Measurements from ENCODE around the gene CALR. TPM values are rescaled to one million over a fixed set of nuclear protein-coding genes. Genes with fewer than 3 reads are reported as not detected.

CALR gene
- total and polyA plus RNA-seq, 4 donors, result 415 to 1,551 (median 801) TPM

GRCh38 chr19:12990853-12991252 lies 52.4 kb downstream of the CALR start:
- no peak overlapping the region for H3K9ac ChIP-seq (ENCODE audit: insufficient read depth in 1 of 2, low read length in 2 of 2)
- H3K27ac ChIP-seq (ENCODE audit: low read depth in 1 of 2, low read length in 1 of 2), result no peak overlapping the region
- H3K4me3 ChIP-seq, result no peak overlapping the region
- no peak for TF ChIP-seq CTCF (IDR thresholded peaks at IDR 0.05; ENCODE audit: control extremely low read depth, extremely low read depth)
- H3K27me3 ChIP-seq (ENCODE audit: control insufficient read depth in 3 of 3, insufficient read depth in 3 of 3, low read length in 2 of 3), result peaks cover 0 to 2% (median 0%) of the 10 kb centered on the region in 3 donors
- no peaks in the 10 kb centered on the region for H3K36me3 ChIP-seq (ENCODE audit: control insufficient read depth in 4 of 4, insufficient read depth in 4 of 4, low read length in 4 of 4)
- peaks cover 0 to 7% (median 5%) of the 10 kb centered on the region in 5 donors for H3K4me1 ChIP-seq (ENCODE audit: control insufficient read depth in 5 of 5, insufficient read depth in 5 of 5, low read length in 5 of 5)
- ATAC-seq (ENCODE audit: insufficient read depth, low FRiP score), result no peak
- peaks cover 0 to 2% (median 0%) of the 10 kb centered on the region in 4 donors for H3K9me3 ChIP-seq (ENCODE audit: control insufficient read depth in 4 of 4, insufficient read depth in 3 of 4, low read length in 3 of 4)
- DNase-seq, result no peak
- WGBS, 2 donors, result 74 to 81% methylated on average over 3 of the region's 3 CpGs

- H3K4me3 ChIP-seq, result no peak overlapping the region
- no peak for TF ChIP-seq CTCF (IDR thresholded peaks at IDR 0.05; ENCODE audit: control extremely low read depth, extremely low read depth)
- no peak overlapping the region for H3K9ac ChIP-seq (ENCODE audit: insufficient read depth in 1 of 2, low read length in 2 of 2)
- WGBS, 2 donors, result 96 to 98% methylated on average over 5 of the region's 5 CpGs
- DNase-seq (no peak), ATAC-seq (ENCODE audit: insufficient read depth, low FRiP score) (no peak)
- peaks cover 0 to 2% (median 0%) of the 10 kb centered on the region in 3 donors for H3K27me3 ChIP-seq (ENCODE audit: control insufficient read depth in 3 of 3, insufficient read depth in 3 of 3, low read length in 2 of 3)
- no peak overlapping the region for H3K27ac ChIP-seq (ENCODE audit: low read depth in 1 of 2, low read length in 1 of 2)
- no peaks in the 10 kb centered on the region for H3K36me3 ChIP-seq (ENCODE audit: control insufficient read depth in 4 of 4, insufficient read depth in 4 of 4, low read length in 4 of 4)
- H3K4me1 ChIP-seq (ENCODE audit: control insufficient read depth in 5 of 5, insufficient read depth in 5 of 5, low read length in 5 of 5), result peaks cover 0 to 8% (median 5%) of the 10 kb centered on the region in 5 donors
- peaks cover 0 to 2% (median 0%) of the 10 kb centered on the region in 4 donors for H3K9me3 ChIP-seq (ENCODE audit: control insufficient read depth in 4 of 4, insufficient read depth in 3 of 4, low read length in 3 of 4)
These were observed 52.9 kb downstream of the CALR start for GRCh38 chr19:12991296-12991695.

- DNase-seq (no peak), ATAC-seq (ENCODE audit: insufficient read depth, low FRiP score) (no peak)
- WGBS, 2 donors, result 97% methylated on average over 11 of the region's 11 CpGs
- TF ChIP-seq CTCF (IDR thresholded peaks at IDR 0.05; ENCODE audit: control extremely low read depth, extremely low read depth), result no peak
- Histone ChIP-seq H3K27me3 (ENCODE audit: control insufficient read depth in 3 of 3, insufficient read depth in 3 of 3, low read length in 2 of 3) (peaks cover 0 to 2% (median 0%) of the 10 kb centered on the region in 3 donors), H3K27ac (ENCODE audit: low read depth in 1 of 2, low read length in 1 of 2) (no peak overlapping the region), H3K9me3 (ENCODE audit: control insufficient read depth in 4 of 4, insufficient read depth in 3 of 4, low read length in 3 of 4) (peaks cover 0 to 2% (median 0%) of the 10 kb centered on the region in 4 donors), H3K9ac (ENCODE audit: insufficient read depth in 1 of 2, low read length in 2 of 2) (no peak overlapping the region), H3K4me3 (no peak overlapping the region), H3K4me1 (ENCODE audit: control insufficient read depth in 5 of 5, insufficient read depth in 5 of 5, low read length in 5 of 5) (peaks cover 0 to 17% (median 14%) of the 10 kb centered on the region in 5 donors), H3K36me3 (ENCODE audit: control insufficient read depth in 4 of 4, insufficient read depth in 4 of 4, low read length in 4 of 4) (no peaks in the 10 kb centered on the region)
These were observed 54.3 kb downstream of the CALR start for GRCh38 chr19:12992729-12993128.

- no peak for ATAC-seq (ENCODE audit: insufficient read depth, low FRiP score)
- WGBS, 2 donors, result 93 to 97% methylated on average over 7 of the region's 7 CpGs
- no peak for TF ChIP-seq CTCF (IDR thresholded peaks at IDR 0.05; ENCODE audit: control extremely low read depth, extremely low read depth)
- no peak overlapping the region for H3K4me3 ChIP-seq
- no peak for DNase-seq
- H3K9ac ChIP-seq (ENCODE audit: insufficient read depth in 1 of 2, low read length in 2 of 2), result no peak overlapping the region
- H3K4me1 ChIP-seq (ENCODE audit: control insufficient read depth in 5 of 5, insufficient read depth in 5 of 5, low read length in 5 of 5), result peaks cover 0 to 26% (median 18%) of the 10 kb centered on the region in 5 donors
- peaks cover 0 to 2% (median 0%) of the 10 kb centered on the region in 4 donors for H3K9me3 ChIP-seq (ENCODE audit: control insufficient read depth in 4 of 4, insufficient read depth in 3 of 4, low read length in 3 of 4)
- H3K36me3 ChIP-seq (ENCODE audit: control insufficient read depth in 4 of 4, insufficient read depth in 4 of 4, low read length in 4 of 4), result peaks cover 0 to 2% (median under 1%) of the 10 kb centered on the region in 4 donors
- H3K27ac ChIP-seq (ENCODE audit: low read depth in 1 of 2, low read length in 1 of 2), result no peak overlapping the region
- peaks cover 0 to 2% (median 0%) of the 10 kb centered on the region in 3 donors for H3K27me3 ChIP-seq (ENCODE audit: control insufficient read depth in 3 of 3, insufficient read depth in 3 of 3, low read length in 2 of 3)
These were observed 55.2 kb downstream of the CALR start for GRCh38 chr19:12993562-12993961.

Data from lung (tissue), 12 donors.